SK-N-SH treated with all-trans-retinoic acid at 6 μM for 48 hours (cell line): ENCODE data around the gene ENGASE.

Source experiments
- GLIS3 ChIP-seq: fragments of 250-450 bp; sonication (Bioruptor Pico); IDR thresholded peaks from 2 replicates; pipeline ENCODE4 v1.5.0; 2020; ENCODE audit warnings: mild to moderate bottlenecking, moderate library complexity
- PPARA ChIP-seq: fragments of 250-450 bp; sonication (Bioruptor Pico); IDR thresholded peaks from 2 replicates; pipeline ENCODE4 v1.5.0; 2020; ENCODE audit warnings: mild to moderate bottlenecking, borderline replicate concordance
- SNAI2 ChIP-seq: fragments of 250-450 bp; sonication (Bioruptor Pico); IDR thresholded peaks from 2 replicates; pipeline ENCODE4 v1.5.0; 2020; ENCODE audit warnings: mild to moderate bottlenecking, moderate library complexity
- TCF4 ChIP-seq: fragments of 250-450 bp; sonication (Bioruptor Pico); IDR thresholded peaks from 2 replicates; pipeline ENCODE4 v1.8.0; 2021; ENCODE audit warnings: mild to moderate bottlenecking, moderate library complexity, borderline replicate concordance
- TSHZ2 ChIP-seq: fragments of 250-450 bp; sonication (Bioruptor Pico); IDR thresholded peaks from 2 replicates; pipeline ENCODE4 v1.5.0; 2020; ENCODE audit warnings: mild to moderate bottlenecking, moderate library complexity
- TF ChIP-seq, protein P1 (sequence below): fragments of 250-450 bp; sonication (Bioruptor Pico); IDR thresholded peaks from 2 replicates; pipeline ENCODE4 v1.8.0; 2020; ENCODE audit warnings: mild to moderate bottlenecking, moderate library complexity, borderline replicate concordance
- TF ChIP-seq, protein P2 (sequence below): fragments of 250-450 bp; sonication (Bioruptor Pico); IDR thresholded peaks from 2 replicates; pipeline ENCODE4 v1.5.1; 2021; ENCODE audit warnings: mild to moderate bottlenecking, moderate library complexity

- TF ChIP-seq GLIS3 (CRISPR knock-in tag) (no peak; the same call in 1 of the 2 replicates), TSHZ2 (CRISPR knock-in tag) (peak; percentile 86; the same call in 1 of the 2 replicates), TCF4 (CRISPR knock-in tag) (peak; percentile 94), SNAI2 (no peak), PPARA (no peak)
- TF ChIP-seq, protein P1, sequence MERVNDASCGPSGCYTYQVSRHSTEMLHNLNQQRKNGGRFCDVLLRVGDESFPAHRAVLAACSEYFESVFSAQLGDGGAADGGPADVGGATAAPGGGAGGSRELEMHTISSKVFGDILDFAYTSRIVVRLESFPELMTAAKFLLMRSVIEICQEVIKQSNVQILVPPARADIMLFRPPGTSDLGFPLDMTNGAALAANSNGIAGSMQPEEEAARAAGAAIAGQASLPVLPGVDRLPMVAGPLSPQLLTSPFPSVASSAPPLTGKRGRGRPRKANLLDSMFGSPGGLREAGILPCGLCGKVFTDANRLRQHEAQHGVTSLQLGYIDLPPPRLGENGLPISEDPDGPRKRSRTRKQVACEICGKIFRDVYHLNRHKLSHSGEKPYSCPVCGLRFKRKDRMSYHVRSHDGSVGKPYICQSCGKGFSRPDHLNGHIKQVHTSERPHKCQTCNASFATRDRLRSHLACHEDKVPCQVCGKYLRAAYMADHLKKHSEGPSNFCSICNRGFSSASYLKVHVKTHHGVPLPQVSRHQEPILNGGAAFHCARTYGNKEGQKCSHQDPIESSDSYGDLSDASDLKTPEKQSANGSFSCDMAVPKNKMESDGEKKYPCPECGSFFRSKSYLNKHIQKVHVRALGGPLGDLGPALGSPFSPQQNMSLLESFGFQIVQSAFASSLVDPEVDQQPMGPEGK, result no peak
- TF ChIP-seq, protein P2, sequence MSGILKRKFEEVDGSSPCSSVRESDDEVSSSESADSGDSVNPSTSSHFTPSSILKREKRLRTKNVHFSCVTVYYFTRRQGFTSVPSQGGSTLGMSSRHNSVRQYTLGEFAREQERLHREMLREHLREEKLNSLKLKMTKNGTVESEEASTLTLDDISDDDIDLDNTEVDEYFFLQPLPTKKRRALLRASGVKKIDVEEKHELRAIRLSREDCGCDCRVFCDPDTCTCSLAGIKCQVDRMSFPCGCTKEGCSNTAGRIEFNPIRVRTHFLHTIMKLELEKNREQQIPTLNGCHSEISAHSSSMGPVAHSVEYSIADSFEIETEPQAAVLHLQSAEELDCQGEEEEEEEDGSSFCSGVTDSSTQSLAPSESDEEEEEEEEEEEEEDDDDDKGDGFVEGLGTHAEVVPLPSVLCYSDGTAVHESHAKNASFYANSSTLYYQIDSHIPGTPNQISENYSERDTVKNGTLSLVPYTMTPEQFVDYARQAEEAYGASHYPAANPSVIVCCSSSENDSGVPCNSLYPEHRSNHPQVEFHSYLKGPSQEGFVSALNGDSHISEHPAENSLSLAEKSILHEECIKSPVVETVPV, result no peak
These were observed 46.6 kb upstream of the ENGASE start for GRCh38 chr17:79027925-79028491.
